Adipocyte (in vitro differentiated cells): ENCODE results near the gene AKAP11.
A peak's percentile ranks its signal among the peaks of the same experiment; 100 is the strongest.

ENCODE experiments used
- DNase-seq: peaks from one replicate; pipeline ENCODE4 v3.0.0-alpha.2; 2015; ENCODE audit warnings: low read depth
- H3K27me3 ChIP-seq: replicated peaks from 2 replicates; pipeline ENCODE4 v1.7.0; 2013; ENCODE audit warnings: mild to moderate bottlenecking, low read length, moderate library complexity; ENCODE audit not compliant: control insufficient read depth, insufficient read depth
- H3K36me3 ChIP-seq: 2 replicates; pipeline ENCODE4 v1.7.0; 2013; ENCODE audit warnings: low read length, mild to moderate bottlenecking, moderate library complexity; ENCODE audit not compliant: control insufficient read depth, insufficient read depth, severe bottlenecking
- H3K4me1 ChIP-seq: 2 replicates; pipeline ENCODE4 v1.7.0; 2013; ENCODE audit warnings: mild to moderate bottlenecking, low read length, moderate library complexity; ENCODE audit not compliant: control insufficient read depth, insufficient read depth
- H3K4me3 ChIP-seq: 2 replicates; pipeline ENCODE4 v1.7.0; 2013; ENCODE audit warnings: mild to moderate bottlenecking, low read length, moderate library complexity
- H3K9ac ChIP-seq: 2 replicates; pipeline ENCODE4 v1.7.0; 2013; ENCODE audit warnings: mild to moderate bottlenecking, low read length, moderate library complexity
- H3K9me3 ChIP-seq: 2 replicates; pipeline ENCODE4 v1.7.0; 2013; ENCODE audit warnings: mild to moderate bottlenecking, low read length, moderate library complexity; ENCODE audit not compliant: control insufficient read depth

AKAP11 gene

GRCh38 chr13:42305503-42305902 is 33.6 kb downstream of the AKAP11 start:
- Histone ChIP-seq H3K4me1 (no peaks in the 10 kb centered on the region), H3K9me3 (no peaks in the 10 kb centered on the region), H3K4me3 (no peak overlapping the region), H3K9ac (no peak overlapping the region), H3K36me3 (peaks cover 67% of the 10 kb centered on the region), H3K27me3 (no peaks in the 10 kb centered on the region)
- DNase-seq, result no peak

GRCh38 chr13:42307461-42307860 is 35.5 kb downstream of the AKAP11 start:
- H3K4me1 ChIP-seq, result no peaks in the 10 kb centered on the region
- H3K4me3 ChIP-seq, result no peak overlapping the region
- no peak overlapping the region for H3K9ac ChIP-seq
- no peak for DNase-seq
- no peaks in the 10 kb centered on the region for H3K9me3 ChIP-seq
- H3K36me3 ChIP-seq, result peaks cover 52% of the 10 kb centered on the region
- no peaks in the 10 kb centered on the region for H3K27me3 ChIP-seq

GRCh38 chr13:42312817-42313431 is 41.0 kb downstream of the AKAP11 start:
- H3K27me3 ChIP-seq, result no peaks in the 10 kb centered on the region
- H3K9me3 ChIP-seq, result no peaks in the 10 kb centered on the region
- H3K9ac ChIP-seq, result no peak overlapping the region
- no peak for DNase-seq
- no peaks in the 10 kb centered on the region for H3K4me1 ChIP-seq
- peaks cover 49% of the 10 kb centered on the region for H3K36me3 ChIP-seq
- no peak overlapping the region for H3K4me3 ChIP-seq

GRCh38 chr13:42318570-42318969 is 46.6 kb downstream of the AKAP11 start:
- H3K36me3 ChIP-seq, result peaks cover 30% of the 10 kb centered on the region
- peaks cover 7% of the 10 kb centered on the region for H3K4me1 ChIP-seq
- H3K27me3 ChIP-seq, result no peaks in the 10 kb centered on the region
- no peak overlapping the region for H3K4me3 ChIP-seq
- no peaks in the 10 kb centered on the region for H3K9me3 ChIP-seq
- no peak for DNase-seq
- H3K9ac ChIP-seq, result no peak overlapping the region

GRCh38 chr13:42320375-42320787 is 48.4 kb downstream of the AKAP11 start:
- H3K9ac ChIP-seq, result no peak overlapping the region
- DNase-seq, result no peak
- no peak overlapping the region for H3K4me3 ChIP-seq
- peaks cover 7% of the 10 kb centered on the region for H3K4me1 ChIP-seq
- no peaks in the 10 kb centered on the region for H3K27me3 ChIP-seq
- peaks cover 25% of the 10 kb centered on the region for H3K36me3 ChIP-seq
- H3K9me3 ChIP-seq, result no peaks in the 10 kb centered on the region

- Histone ChIP-seq H3K36me3 (peaks cover 18% of the 10 kb centered on the region), H3K27me3 (no peaks in the 10 kb centered on the region), H3K9me3 (no peaks in the 10 kb centered on the region), H3K9ac (no peak overlapping the region), H3K4me3 (no peak overlapping the region), H3K4me1 (peaks cover 7% of the 10 kb centered on the region)
- DNase-seq, result peak; percentile 7
Observed at GRCh38 chr13:42322806-42323205, 50.9 kb downstream of the AKAP11 start.

- no peak overlapping the region for H3K4me3 ChIP-seq
- peaks cover 9% of the 10 kb centered on the region for H3K36me3 ChIP-seq
- H3K9me3 ChIP-seq, result no peaks in the 10 kb centered on the region
- no peak for DNase-seq
- H3K4me1 ChIP-seq, result peaks cover 7% of the 10 kb centered on the region
- H3K9ac ChIP-seq, result no peak overlapping the region
- H3K27me3 ChIP-seq, result no peaks in the 10 kb centered on the region
Observed at GRCh38 chr13:42324704-42325103, 52.8 kb downstream of the AKAP11 start.

- Histone ChIP-seq H3K9me3 (no peaks in the 10 kb centered on the region), H3K4me3 (no peak overlapping the region), H3K36me3 (peaks cover 2% of the 10 kb centered on the region), H3K9ac (no peak overlapping the region), H3K27me3 (no peaks in the 10 kb centered on the region), H3K4me1 (peaks cover 3% of the 10 kb centered on the region)
- DNase-seq, result no peak
Observed at GRCh38 chr13:42327725-42328124, 55.8 kb downstream of the AKAP11 start.

GRCh38 chr13:42328672-42329071 is 56.7 kb downstream of the AKAP11 start:
- Histone ChIP-seq H3K4me1 (peaks cover 3% of the 10 kb centered on the region), H3K27me3 (no peaks in the 10 kb centered on the region)
- DNase-seq, result no peak

GRCh38 chr13:42329239-42329638 is 57.3 kb downstream of the AKAP11 start:
- H3K36me3 ChIP-seq, result no peaks in the 10 kb centered on the region
- H3K9me3 ChIP-seq, result no peaks in the 10 kb centered on the region
- H3K4me3 ChIP-seq, result no peak overlapping the region
- no peak for DNase-seq
- H3K9ac ChIP-seq, result no peak overlapping the region
- peaks cover 7% of the 10 kb centered on the region for H3K4me1 ChIP-seq
- no peaks in the 10 kb centered on the region for H3K27me3 ChIP-seq

More at GRCh38 chr13:42328672-42329071, 56.7 kb downstream of the AKAP11 start:
- no peaks in the 10 kb centered on the region for H3K9me3 ChIP-seq
- H3K36me3 ChIP-seq, result no peaks in the 10 kb centered on the region
- H3K9ac ChIP-seq, result no peak overlapping the region
- no peak overlapping the region for H3K4me3 ChIP-seq

- DNase-seq, result no peak
- H3K9ac ChIP-seq, result no peak overlapping the region
- H3K4me3 ChIP-seq, result no peak overlapping the region
- H3K4me1 ChIP-seq, result peaks cover 8% of the 10 kb centered on the region
- H3K36me3 ChIP-seq, result no peaks in the 10 kb centered on the region
- H3K27me3 ChIP-seq, result peaks cover 4% of the 10 kb centered on the region
- H3K9me3 ChIP-seq, result no peaks in the 10 kb centered on the region
Observed at GRCh38 chr13:42331009-42331408, 59.1 kb downstream of the AKAP11 start.
